Cortex of kidney (tissue), 1 donor: ENCODE measurements around the gene RGMB.
"Not testable (repeated sequence)": the region's sequence is repeated elsewhere in the genome, so short reads cannot be mapped to it uniquely, and the experiment has no call there.

Experiments
- DNase-seq: peaks from one replicate; lab custom pipeline; 2025; lab: John Stamatoyannopoulos, UW

RGMB gene

GRCh38 chr5:98773464-98774191, at the start of gene RGMB:
RGMB (plus strand) TSS chr5:98773663; CDS start chr5:98774071, 408 bp downstream.
- peak; percentile 67 for DNase-seq

DNA sequence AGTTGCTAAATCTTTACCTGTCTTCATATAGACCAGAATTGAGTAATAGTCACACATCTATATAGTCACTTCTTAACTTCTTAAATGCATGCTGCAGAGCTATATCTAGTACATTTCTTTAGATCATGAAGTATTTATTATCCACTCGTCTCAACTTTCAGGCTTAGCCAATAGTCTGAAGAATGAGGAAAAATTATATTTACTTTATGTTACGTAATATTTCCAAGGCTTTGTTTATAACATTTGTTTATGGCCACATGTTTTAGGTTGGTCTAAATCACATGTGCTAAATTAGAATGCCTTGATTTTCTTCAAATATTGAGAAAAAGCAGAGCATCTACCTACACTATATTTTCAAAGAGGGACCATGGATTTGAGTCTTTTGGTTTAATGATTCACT, 47.2 kb upstream of the RGMB start:
- DNase-seq, result no peak

GRCh38 chr5:98727686-98728085, 45.8 kb upstream of the RGMB start:
- DNase-seq, result no peak

DNA sequence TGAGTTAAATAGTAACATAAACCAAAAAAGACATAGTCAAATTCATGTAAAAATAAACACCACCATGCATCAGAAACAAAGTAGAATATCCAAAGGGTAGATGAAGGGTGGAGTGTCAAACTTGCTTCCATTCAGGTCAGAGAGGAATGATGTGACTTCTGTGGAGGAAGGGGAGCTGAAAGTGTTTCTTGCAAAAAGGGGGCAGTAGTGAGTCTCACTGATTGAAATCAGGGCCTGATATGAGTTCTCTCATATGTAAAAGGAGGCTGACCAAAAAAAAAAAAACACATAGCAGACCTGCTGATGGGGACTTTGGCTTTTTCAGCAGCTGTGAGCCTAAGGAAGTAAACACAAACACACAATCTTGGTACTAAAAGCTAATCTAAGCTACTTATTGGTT, 38.8 kb upstream of the RGMB start:
- DNase-seq, result no peak

DNA sequence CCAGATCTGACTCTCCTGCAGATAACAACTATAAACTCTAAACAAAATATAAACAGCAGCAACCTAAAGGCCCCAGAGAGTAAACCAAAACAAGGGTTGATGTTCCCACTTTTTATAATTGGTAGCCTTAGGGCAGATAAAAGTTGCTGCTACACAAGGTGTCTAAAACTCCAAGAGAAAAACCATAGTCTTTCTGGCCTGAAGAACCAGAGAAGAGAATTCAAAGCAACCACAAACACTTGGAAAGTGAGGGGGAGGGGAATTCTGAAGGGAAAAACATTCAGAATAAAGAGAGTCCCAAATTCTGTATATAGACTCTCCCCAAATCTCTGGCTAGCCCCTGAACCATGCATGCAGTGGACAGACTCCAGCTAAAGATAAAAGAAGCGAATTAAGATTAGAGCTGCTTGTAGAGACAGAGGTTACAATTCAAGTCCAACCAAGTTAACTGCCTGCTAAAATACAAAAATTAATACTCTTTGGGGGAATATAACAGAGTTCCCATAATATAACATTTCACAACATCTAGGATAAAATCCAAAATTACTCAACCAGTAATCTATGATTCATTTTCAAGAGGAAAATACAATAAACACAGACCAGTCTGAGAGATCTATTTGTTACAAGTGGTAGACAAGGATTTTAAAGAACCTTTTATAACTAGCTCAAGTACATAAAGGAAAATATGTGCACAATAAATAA, 37.5 kb upstream of the RGMB start:
- no peak for DNase-seq

DNA sequence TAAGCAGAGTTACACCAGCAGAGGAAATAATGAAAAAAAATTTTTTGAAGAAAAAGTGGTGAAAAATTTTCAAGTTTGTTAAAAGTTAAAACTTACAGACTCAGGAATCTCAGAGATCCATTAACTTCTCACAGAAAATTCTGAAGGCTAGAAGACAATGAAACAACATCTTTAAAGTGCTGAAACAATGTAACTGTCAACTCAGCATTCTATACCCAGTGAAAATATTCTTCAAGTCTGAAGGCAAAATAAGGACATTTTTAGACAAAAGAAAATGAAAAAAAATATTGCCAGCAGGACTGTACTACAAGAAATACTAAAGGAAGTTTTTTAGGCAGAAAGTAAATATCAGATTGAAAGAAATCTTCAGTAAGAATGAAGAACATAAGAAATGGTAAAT, 36.7 kb upstream of the RGMB start:
- no peak for DNase-seq

DNA sequence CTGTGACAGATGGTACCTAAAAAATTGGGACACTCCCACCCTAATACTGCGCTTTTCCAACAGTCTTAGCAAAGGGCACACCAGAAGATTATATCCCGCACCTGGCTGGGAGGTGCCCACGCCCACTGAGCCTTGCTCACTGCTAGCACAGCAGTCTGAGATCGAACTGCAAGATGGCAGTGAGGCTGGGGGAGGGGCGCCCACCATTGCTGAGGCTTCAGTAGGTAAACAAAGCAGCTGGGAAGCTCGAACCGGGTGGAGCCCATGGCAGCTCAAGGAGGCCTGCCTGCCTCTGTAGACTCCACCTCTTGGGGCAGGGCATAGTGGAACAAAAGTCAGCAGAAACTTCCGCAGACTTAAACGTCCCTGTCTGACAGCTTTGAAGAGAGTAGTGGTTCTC, 36.0 kb upstream of the RGMB start:
- DNase-seq, result not testable (repeated sequence)

- not testable (repeated sequence) for DNase-seq
Measured at GRCh38 chr5:98738481-98739149, 34.8 kb upstream of the RGMB start.

GRCh38 chr5:98741926-98742325, 31.5 kb upstream of the RGMB start:
- no peak for DNase-seq

GRCh38 chr5:98742396-98743073, 30.9 kb upstream of the RGMB start:
- no peak for DNase-seq

GRCh38 chr5:98748259-98748658, 25.2 kb upstream of the RGMB start:
- DNase-seq, result not testable (repeated sequence)

- DNase-seq, result no peak
Measured at GRCh38 chr5:98749046-98749445, 24.4 kb upstream of the RGMB start.

GRCh38 chr5:98750693-98751092, 22.8 kb upstream of the RGMB start:
- no peak for DNase-seq

GRCh38 chr5:98752331-98752730, 21.1 kb upstream of the RGMB start:
- DNase-seq, result not testable (repeated sequence)

DNA sequence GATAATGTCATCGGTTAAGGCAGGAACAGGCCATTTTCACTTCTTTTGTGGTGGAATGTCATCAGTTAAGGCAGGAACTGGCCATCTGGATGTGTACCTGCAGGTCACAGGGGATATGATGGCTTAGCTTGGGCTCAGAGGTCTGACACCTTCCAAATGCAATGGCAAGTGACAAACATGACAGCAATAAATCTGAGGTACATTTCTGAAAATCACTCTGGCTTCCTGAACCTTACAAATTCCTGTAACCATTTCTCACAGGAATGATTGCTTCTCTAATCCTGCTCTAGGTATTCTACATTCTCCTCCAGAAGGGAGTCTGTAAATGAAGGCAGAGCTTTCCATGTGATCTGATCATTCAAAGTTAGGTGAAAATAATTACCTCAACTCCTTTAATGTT, 20.7 kb upstream of the RGMB start:
- DNase-seq, result not testable (repeated sequence)

DNA sequence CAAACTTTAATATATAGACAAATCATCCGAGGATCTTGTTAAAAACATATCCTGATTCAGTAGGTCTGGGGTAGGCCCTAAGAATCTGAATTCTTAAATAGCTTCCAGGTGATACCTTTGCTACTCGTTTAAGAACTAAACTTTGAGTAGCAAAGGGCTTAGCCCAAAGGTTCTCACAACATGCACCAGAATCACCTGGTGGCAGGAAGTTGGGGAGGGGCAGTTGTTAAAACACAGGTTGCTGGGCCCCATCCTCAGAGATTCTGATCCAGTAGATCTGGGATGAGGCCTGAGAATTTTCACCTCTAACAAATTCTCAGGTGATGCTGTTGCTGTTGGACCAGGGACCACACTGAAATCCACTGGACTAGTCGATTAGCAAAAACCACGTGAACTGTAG, 20.0 kb upstream of the RGMB start:
- no peak for DNase-seq

DNA sequence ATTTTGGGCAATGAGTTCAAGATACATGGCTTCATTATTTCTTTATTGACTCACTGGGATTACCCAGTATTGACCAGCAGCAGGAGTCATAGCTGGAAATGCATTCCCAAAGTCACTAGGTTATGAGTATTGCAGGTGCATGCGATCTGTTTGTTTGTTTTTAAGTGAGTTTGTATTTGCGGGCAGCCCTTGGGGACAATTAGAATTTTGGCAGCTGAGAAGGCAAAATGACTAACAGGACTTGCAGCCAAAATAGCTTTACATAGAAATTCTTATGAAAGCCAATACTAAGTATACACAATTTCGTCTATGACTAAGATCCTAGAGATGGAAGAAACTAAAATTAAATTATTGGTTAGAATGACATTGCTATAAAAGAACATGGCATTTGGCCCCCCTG, 18.1 kb upstream of the RGMB start:
- DNase-seq, result no peak

DNA sequence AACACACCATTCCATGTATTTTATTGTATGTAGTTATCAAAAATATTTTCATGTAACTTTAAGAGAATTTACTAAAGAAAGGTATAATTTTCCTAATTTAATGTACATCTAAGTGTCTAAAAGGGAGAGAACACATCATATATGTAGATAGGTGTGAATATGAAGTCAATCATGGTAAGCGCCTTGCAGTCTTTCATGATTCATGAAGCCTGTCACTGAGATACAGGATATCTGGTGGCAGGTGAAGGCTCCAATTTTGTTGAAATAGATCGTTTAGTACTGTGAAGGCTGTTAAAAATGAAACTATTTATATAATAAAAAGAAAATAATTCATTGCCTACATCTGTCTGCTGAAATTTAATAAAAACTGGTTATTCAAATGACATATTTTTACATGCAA, 15.5 kb upstream of the RGMB start:
- no peak for DNase-seq

DNA sequence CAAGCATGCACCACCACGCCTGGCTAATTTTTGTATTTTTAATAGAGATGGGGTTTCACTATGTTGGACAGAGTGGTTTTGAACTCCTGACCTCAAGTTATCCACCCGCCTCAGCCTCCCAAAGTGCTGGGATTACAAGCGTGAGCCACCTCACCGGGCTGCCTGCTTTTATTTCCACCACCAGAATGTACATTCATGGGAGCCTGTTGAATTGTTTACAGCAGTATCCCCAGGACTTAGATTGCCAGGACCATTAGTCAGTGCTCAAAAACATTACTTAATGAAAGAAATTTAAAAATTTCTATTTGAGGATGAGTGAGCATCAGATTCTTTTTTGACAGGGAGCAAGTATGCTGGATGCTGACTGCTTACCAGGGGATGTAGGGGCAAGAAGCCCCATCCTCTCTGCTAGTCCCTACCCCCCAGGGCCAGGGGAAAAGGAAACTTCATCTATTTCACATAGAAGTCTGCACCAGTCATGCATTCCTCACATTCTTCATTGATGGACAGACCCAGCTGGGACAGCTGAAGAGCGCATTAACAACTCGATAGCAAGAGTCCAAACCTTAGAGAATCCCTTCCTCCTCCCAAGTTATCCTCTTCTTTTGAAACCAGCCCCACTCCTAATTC, 10.3 kb upstream of the RGMB start:
- DNase-seq, result no peak

GRCh38 chr5:98765815-98766214, 7.6 kb upstream of the RGMB start:
- no peak for DNase-seq

DNA sequence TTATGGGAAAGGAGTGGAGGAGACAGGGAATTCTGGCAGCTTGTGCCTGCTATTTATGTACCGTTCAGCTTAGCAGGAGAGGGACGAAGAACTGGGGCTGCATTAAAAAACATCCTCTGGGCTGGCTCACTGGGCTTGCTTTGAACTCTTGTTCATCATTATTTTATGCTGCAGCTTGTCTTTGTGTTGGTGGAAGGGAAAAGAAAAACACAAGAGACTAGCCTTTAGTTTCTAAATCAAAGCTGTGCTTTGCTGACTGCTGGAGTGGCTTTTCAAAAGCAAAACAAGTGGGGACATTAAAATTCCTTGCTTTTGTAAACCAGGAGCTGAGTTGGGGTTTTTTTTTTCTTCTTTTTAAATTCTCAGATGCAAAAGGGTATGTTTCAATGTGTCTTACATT, 5.9 kb upstream of the RGMB start:
- DNase-seq, result no peak
